HG02970 (cell line): ENCODE data around the gene CLIP3.
"Not testable (repeated sequence)": the region's sequence is repeated elsewhere in the genome, so short reads cannot be mapped to it uniquely, and the experiment has no call there.

ENCODE experiments used
- ATAC-seq: cut with Tn5 transposase; IDR thresholded peaks from one replicate; pipeline ENCODE4 v1.9.1; 2021; ENCODE audit warnings: mild to moderate bottlenecking, moderate library complexity, moderate number of reproducible peaks; ENCODE audit not compliant: unreplicated experiment, low FRiP score

The CLIP3 gene

GRCh38 chr19:36032251-36033104 lies at the start of gene CLIP3:
Gene CLIP3, minus strand, starts transcription at chr19:36032873. Its CDS starts 516 bp downstream, at chr19:36032357.
- no peak for ATAC-seq

GRCh38 chr19:36081894-36082293 lies 49.2 kb upstream of the CLIP3 start:
- no peak for ATAC-seq

GRCh38 chr19:36081385-36081784 lies 48.7 kb upstream of the CLIP3 start:
- no peak for ATAC-seq

- no peak for ATAC-seq
These were observed 46.8 kb upstream of the CLIP3 start for GRCh38 chr19:36079389-36079945.

GRCh38 chr19:36073121-36073876 lies 40.6 kb upstream of the CLIP3 start:
- ATAC-seq: no peak

GRCh38 chr19:36072081-36072480 lies 39.4 kb upstream of the CLIP3 start:
- ATAC-seq: no peak

- ATAC-seq: not testable (repeated sequence)
These were observed 36.3 kb upstream of the CLIP3 start for GRCh38 chr19:36068810-36069499.

GRCh38 chr19:36067681-36068080 lies 35.0 kb upstream of the CLIP3 start:
- no peak for ATAC-seq

GRCh38 chr19:36064826-36065225 lies 32.2 kb upstream of the CLIP3 start:
- ATAC-seq: no peak

- no peak for ATAC-seq
These were observed 28.7 kb upstream of the CLIP3 start for GRCh38 chr19:36061367-36061766.

- no peak for ATAC-seq
These were observed 27.8 kb upstream of the CLIP3 start for GRCh38 chr19:36060430-36060829.

- no peak for ATAC-seq
These were observed 26.7 kb upstream of the CLIP3 start for GRCh38 chr19:36059180-36059910.

- ATAC-seq: no peak
These were observed 26.0 kb upstream of the CLIP3 start for GRCh38 chr19:36058481-36059179.

GRCh38 chr19:36054733-36055686 lies 22.3 kb upstream of the CLIP3 start, which contains the start of gene WDR62:
Gene WDR62, plus strand, starts transcription at chr19:36054897. Its CDS starts 75 bp downstream, at chr19:36054972.
- peak; percentile 73 for ATAC-seq

- peak; percentile 81 for ATAC-seq
These were observed 21.6 kb upstream of the CLIP3 start, which contains the start of gene THAP8 for GRCh38 chr19:36054119-36054732. Gene THAP8, minus strand, starts transcription at chr19:36054285. Its CDS starts 68 bp downstream, at chr19:36054217.

GRCh38 chr19:36051637-36052036 lies 19.0 kb upstream of the CLIP3 start:
- ATAC-seq: no peak

GRCh38 chr19:36051236-36051635 lies 18.6 kb upstream of the CLIP3 start:
- no peak for ATAC-seq
